NCI-H1105 (cell line): Measurements from ENCODE around the gene ATXN7.

Experiments
- DNase-seq: peaks from one replicate; lab custom pipeline; 2025; lab: John Stamatoyannopoulos, UW

ATXN7 gene

DNA sequence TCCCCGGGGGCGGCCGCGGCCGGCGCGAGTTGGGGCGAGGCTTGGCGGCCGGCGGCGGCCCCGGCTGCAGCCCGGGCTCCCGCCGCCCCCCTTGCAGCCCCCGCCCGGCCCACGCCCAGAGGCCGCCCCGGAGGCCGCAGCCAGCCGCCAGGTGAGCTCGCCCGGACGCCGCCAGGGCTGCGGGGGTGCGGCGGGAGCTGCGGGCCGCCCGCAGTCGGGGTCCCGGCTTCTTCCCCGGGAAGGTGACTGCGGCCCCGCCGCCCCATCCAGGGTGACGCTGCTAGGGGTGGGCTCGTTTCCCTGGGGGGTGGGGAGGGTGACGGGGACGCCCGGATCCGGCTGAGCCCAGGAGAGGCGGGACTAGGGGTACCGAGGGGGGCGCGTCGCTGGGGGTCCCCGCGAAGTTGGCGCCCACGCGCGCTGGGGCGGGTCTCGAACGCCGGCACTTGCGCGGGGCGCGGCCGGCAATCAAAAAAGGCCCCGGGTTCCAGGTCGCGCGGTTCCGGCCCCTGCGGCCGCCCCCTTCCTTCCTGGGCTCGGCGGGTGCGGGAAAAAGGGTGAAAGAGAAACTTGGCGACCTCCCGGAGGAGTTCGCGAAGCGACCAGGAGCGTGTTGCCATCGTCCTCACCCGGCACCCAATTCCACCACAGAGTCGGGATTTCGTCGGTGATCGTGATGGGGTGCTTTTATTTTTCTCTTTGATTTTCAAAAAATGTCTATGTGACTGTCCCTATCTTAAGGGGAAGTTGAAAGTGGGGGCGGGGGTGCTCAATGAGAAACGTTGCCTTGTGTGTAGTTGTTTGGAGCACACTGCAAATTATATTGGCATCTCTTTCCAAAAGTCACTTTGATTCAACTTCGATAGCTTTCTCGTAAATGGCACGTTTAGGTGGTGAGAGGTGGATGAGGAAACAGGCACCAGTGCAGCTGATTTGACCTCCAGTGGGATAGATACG lies 619 bp downstream of the ATXN7 start:
- DNase-seq, result no peak

GRCh38 chr3:63864965-63865327 lies 1.3 kb downstream of the ATXN7 start:
- DNase-seq, result no peak

- no peak for DNase-seq
Observed at GRCh38 chr3:63867225-63867624, 3.6 kb downstream of the ATXN7 start.

GRCh38 chr3:63869940-63870614 lies 6.4 kb downstream of the ATXN7 start:
- no peak for DNase-seq

GRCh38 chr3:63870615-63871005 lies 6.9 kb downstream of the ATXN7 start:
- no peak for DNase-seq

DNA sequence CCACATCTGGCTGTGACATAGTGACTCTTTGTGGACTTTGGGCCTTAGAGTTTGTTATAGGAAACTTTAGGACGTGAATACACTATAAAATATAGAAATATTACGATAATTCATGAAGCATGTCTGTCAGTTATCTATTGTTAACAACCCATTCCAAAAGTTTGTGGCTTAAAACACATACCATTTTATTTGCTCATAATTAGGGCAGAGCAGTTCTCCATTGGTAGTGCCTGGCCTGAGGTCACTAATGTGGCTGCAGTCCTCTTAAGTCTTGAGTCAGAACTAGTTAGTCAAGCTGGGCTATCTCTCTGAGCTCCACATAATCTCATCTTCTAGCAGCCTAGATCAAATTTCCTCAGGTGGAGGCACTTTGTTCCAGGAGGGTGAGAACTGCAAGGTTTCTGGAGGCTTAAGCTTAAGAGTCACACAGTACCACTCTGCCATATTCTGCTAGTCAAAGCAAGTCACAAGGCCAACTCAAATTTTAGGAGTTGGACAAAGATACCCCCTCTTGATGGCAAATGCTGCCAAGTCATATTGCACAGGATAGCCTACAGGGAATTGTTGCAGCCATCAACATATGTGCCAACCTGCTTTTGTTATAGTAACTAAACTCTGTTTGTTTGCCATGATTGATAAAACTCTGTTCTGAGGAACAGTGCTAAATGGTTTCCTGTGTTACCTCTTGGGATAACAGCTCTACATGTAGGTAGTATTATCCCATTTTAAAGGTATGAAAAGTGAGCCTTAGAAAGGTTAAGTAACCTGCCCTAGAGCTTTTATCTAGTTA lies 8.7 kb downstream of the ATXN7 start:
- DNase-seq, result no peak

DNA sequence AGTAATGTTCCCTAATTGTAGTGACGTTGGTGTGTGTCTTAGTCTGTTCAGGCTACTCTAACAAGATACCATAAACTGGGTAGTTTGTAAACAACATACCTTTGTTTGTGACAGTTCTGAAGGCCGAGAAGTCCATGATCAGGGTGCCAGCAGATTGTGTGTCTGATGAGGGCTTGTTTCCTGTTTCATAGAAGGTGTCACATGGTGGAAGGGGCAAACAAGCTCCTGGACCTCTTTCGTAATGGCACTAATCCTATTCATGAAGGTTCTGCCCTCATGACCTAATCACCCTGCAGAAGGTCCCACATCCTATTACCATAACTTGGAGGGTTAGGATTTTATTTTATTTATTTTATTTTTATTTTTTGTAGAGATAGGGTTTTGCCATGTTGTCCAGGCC lies 11.1 kb downstream of the ATXN7 start:
- DNase-seq, result no peak

DNA sequence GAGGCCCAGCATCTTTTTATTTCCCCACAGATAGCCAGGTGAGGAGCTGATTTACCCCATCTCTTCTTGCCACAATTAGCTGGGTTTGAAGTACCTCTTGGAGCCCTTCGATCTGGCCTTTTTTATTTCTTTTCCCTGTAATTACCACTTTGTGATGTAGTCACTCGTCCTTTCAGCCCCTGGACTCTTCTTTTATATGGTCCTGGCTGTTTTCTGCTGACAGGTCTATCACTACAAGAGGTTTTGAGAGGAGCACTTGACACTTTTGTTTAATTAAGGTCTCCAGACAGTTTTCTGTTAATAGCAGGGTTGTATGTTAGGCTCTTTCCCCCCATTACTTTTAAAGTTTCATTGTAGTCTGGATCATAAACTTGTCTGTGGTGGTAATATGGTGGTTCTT lies 11.8 kb downstream of the ATXN7 start:
- DNase-seq, result peak; percentile 59

DNA sequence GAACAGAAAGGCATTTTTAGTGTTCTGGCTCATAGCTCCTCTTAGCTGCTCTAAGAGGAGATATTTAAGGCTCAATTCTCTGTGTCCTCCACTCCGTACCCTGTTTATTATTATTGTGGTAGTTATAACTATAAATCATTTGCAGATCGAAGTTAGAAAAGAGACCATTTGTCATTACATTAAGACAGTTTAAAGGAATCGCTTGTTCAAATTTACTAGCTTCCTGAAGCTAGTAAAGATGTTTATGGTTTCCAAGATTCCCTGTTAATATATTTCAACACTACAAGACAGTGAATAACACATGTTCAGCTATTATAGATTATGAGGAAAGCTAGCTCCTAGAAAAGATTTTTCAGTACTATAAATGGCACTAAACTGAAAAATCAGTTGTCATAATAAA lies 12.6 kb downstream of the ATXN7 start:
- DNase-seq, result no peak

DNA sequence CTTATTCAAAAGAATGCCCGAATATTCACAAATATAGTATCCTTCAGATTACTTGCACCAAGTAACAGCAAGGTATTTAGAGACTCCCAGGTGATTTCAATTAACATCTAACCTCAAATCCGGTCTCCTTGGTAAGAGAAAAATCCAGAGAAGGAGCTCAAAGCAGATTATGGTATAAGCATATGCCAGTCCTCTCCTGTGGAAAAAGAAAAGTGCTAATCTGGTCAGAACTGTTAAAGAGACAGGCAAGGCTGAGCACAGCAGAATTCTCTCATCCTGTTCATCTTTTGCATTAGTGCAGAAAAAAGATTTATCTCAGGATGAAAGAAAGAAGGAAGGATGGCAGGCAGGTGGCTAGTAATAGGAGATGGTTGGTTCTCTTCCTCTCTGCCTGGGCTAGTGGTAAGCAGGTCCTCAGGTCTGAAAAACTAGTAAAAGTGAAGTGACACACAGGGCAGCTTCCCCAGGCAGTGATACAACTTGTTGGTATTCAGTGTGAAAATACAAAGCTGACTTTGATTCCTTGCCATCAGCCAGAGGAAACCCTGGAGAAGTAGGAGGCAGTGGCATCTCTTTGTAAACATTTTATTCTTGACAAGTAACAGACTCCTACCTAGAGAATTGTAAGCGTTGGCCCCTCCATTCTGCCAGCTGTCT lies 14.2 kb downstream of the ATXN7 start:
- no peak for DNase-seq

DNA sequence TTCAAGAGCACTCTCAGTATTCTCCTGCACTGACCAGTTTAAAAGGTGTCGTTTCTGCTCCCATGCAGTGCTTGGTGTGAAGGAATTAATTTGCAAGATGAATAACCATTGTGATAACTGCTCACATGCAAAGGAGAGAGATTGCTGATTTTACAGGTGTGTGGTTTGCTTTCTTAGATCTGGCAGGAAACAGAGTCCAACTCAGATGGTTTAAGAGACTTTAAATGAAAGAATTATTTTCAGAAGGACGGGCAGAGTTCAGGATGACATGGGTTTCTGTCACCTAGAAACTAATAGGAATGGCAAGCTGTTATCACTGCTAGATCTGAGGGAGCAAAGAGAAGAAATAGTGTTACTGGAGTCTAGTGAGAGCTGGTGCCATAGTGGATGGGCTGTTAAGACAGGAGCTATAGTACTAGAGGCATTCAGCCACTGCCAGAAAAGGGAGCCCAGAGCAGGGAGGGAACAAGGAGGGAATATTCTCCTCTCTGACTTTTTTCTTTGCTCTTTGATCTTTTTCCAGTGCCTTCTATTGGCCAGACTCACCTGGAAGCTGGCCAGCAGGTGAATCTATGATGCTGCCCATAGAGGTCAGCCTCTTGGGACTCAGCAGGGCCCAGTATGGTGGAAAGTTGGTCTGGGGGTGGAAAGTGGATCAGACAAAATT lies 14.9 kb downstream of the ATXN7 start:
- no peak for DNase-seq

DNA sequence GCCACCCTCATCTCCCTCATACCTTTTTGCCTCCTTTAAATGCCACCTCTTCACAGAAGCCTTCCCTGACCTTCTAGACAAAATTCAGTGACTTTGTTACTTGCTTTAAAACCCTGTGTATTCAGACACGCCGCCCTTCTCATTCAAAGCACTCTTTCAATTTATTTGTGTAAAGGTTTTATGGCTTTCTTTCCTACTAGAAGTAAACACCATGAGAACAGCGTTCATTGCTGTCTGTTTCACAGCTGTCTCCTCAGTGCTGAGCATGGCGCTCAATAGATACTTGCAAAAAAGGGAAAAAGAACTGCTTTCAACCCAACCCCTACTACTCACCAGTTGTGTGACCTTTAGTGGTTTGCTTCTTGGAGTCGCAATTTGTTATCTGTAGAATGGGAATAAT lies 17.0 kb downstream of the ATXN7 start:
- DNase-seq, result no peak

- no peak for DNase-seq
Observed at GRCh38 chr3:63886858-63887257, 23.2 kb downstream of the ATXN7 start.

- no peak for DNase-seq
Observed at GRCh38 chr3:63891518-63891917, 27.9 kb downstream of the ATXN7 start.

DNA sequence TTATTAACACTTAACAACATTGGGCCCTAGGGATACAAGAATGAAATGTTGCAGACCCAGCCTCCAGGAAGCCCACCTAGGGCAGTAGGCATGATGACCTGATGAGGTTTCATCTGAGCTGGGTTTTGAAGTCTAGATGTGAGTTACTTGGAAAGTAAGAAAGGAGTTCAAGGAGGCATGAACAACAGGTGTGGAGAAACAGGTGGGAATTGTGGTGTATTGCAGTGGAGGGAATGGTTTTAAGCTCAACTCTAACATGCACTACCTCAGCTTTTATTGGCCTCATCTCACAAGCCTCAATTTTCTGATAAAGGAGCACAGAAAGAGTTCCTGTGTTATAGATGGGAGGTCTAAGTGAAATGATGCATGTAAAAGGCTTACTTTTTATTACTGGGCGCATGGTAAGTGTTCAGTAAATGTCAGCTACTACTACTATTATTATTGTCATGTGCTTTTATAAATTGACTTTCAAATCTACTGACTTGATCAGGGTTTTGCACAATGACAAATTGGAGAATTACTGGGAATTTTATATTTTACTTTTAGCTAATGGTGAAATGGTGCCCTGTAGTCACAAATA lies 29.2 kb downstream of the ATXN7 start:
- no peak for DNase-seq

DNA sequence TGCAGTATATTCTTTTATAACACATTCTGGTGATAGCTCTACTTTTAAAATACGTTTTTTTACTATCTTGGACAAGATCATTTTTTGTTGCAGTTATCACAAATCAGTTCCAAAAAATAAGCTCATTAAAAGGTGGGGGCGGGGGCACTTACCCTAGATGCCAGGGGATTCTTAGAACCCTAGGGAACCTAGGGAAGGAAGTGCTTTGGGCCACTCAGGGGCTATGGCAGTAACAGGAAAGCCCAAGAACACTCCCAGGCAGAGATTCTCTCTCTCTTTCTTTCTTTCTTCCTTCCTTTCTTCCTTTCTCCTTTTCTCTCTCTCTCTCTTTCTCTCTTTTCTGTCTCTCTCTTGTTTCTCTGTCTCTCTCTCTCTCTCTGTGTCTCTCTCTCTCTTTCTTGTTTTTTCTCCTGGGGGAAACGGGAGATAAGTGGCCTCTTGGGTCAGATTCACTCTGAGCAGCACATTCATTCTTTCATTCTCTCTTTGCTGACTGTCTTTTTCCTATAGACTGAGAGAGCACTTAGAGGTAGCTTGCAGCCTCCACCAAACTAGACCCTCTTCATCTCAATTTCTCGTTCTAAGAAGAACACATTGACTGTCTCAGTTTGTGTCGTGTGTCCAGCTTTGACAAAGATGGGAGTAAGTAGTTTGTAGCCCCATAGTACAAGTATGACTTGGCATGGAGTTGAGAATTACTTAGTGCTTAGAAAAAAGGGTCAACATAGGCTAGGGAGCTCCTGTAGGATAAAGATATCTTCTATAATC lies 31.9 kb downstream of the ATXN7 start:
- DNase-seq, result no peak

DNA sequence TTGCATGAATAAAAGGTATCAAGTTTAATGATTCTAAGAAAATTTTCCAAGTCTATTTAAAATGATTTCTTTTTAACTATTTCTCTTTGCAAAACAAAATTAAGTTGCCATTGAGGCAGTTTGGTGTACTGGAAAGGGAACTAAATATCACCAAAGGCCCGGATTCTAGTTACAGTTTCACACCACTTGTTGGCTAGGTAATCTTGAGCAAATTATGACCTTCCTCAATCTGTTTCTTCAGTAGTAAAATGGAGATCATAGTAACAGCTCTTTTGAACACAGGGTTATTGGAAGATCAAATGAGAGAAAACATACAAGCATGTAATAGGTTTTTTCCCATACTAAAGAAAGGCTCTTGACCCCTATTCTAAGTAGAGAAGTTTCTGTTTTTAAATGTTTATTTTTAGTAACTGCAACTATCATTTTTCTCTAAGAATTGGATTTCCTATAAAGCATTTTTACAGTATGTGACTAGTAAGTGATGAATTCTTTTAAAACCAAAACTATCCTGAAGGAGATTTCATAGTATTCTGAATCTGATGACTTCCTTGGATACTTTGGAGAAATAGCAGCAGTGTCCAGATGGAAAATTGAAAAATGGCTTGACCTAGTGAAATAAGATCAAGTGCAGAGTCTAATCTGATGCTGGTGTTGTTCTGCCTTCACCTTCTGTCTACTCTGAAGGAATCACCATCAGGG lies 32.8 kb downstream of the ATXN7 start:
- DNase-seq, result no peak

DNA sequence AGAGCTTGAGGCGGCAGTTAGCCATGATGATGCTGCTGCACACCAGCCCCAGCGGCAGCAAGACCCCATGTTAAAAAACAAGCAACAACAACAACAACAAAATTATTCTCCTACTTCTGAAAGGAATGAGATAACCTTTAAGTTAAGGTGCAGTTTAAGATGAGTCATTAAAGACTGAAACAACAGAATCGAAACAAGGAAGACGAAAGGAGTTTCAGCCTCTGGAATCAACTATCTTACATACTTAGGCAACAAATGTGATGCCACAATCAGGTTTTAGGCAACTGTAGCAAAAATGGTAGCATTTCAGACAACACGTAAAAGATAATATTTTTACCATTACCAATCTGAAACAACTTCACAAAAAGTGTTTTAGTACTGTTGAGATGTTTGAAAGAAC lies 36.3 kb downstream of the ATXN7 start:
- no peak for DNase-seq

GRCh38 chr3:63900459-63900858 lies 36.8 kb downstream of the ATXN7 start:
- peak; percentile 43 for DNase-seq
